ENCODE results near the gene CDH24. TPM values are rescaled to one million over a fixed set of nuclear protein-coding genes. Genes with fewer than 3 reads are reported as not detected.

The CDH24 gene
- total and polyA plus RNA-seq, 2 of the 13 experiments (the other 11 are each of a cell fraction or from before 2014, with no cell fraction given): 0.69 to 0.99 TPM

DNA sequence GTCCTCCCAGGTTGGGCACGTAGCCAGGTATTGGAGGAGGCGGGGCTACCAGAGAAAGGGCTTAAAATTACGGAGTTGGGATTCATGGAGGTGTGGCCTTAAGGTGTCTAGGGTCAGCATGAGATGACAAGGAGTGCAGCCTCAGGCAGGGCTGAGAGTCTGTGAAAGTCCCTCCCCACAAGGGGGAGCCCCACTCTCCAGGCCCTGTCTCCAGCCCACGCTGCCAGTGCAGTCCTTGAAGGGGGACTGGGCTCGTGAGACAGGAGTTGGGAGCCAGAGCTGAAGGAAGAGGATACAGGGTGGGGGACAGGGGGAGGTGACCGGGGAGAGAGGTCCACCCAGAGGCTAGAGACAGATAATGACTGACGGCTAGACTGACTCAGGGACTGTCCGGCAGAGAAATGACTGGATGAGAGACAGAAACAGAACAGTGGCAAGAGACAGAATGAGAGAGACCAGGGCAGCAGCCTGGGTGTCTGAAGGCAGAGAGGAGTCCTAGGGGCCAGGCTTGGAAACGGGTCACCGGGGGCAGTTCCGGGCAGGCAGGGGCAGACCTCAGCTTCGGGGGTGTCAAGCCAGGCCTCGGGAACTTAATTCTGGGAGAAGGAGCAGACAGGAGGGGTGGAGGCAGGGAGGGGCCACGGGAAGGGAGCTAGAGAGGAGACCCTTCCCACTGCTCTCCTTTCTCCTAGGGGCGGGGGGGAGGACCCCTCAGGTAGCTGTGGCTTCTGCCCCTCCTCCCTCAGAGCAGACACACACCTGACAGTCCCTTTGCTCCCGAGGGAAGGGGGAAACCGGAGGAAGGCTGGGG, 970 bp downstream of the CDH24 start (continued):
- TF ChIP-seq, protein P1, sequence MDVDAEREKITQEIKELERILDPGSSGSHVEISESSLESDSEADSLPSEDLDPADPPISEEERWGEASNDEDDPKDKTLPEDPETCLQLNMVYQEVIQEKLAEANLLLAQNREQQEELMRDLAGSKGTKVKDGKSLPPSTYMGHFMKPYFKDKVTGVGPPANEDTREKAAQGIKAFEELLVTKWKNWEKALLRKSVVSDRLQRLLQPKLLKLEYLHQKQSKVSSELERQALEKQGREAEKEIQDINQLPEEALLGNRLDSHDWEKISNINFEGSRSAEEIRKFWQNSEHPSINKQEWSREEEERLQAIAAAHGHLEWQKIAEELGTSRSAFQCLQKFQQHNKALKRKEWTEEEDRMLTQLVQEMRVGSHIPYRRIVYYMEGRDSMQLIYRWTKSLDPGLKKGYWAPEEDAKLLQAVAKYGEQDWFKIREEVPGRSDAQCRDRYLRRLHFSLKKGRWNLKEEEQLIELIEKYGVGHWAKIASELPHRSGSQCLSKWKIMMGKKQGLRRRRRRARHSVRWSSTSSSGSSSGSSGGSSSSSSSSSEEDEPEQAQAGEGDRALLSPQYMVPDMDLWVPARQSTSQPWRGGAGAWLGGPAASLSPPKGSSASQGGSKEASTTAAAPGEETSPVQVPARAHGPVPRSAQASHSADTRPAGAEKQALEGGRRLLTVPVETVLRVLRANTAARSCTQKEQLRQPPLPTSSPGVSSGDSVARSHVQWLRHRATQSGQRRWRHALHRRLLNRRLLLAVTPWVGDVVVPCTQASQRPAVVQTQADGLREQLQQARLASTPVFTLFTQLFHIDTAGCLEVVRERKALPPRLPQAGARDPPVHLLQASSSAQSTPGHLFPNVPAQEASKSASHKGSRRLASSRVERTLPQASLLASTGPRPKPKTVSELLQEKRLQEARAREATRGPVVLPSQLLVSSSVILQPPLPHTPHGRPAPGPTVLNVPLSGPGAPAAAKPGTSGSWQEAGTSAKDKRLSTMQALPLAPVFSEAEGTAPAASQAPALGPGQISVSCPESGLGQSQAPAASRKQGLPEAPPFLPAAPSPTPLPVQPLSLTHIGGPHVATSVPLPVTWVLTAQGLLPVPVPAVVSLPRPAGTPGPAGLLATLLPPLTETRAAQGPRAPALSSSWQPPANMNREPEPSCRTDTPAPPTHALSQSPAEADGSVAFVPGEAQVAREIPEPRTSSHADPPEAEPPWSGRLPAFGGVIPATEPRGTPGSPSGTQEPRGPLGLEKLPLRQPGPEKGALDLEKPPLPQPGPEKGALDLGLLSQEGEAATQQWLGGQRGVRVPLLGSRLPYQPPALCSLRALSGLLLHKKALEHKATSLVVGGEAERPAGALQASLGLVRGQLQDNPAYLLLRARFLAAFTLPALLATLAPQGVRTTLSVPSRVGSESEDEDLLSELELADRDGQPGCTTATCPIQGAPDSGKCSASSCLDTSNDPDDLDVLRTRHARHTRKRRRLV (CRISPR knock-in tag; IDR thresholded peaks at IDR 0.05): no peak
- peak; percentile 96 for TF ChIP-seq ZIK1 (CRISPR knock-in tag; IDR thresholded peaks at IDR 0.05; ENCODE audit: borderline replicate concordance, low read depth)
- no peak for TF ChIP-seq SRF (IDR thresholded peaks at IDR 0.05; ENCODE audit: low read depth, low read length)
- no peak; the same call in 1 of the 2 replicates for TF ChIP-seq ZNF788 (CRISPR knock-in tag; IDR thresholded peaks at IDR 0.05; ENCODE audit: borderline replicate concordance)
- TF ChIP-seq SIN3B (IDR thresholded peaks at IDR 0.05; ENCODE audit: low read length): no peak
- no peak for TF ChIP-seq ZNF644 (CRISPR knock-in tag; IDR thresholded peaks at IDR 0.05; ENCODE audit: low read depth)
- 0 out of 2 replicates have a peak, but pooled peaks have one; percentile 76 for TF ChIP-seq ZNF354B (CRISPR knock-in tag; IDR thresholded peaks at IDR 0.05)
- TF ChIP-seq, protein P2, sequence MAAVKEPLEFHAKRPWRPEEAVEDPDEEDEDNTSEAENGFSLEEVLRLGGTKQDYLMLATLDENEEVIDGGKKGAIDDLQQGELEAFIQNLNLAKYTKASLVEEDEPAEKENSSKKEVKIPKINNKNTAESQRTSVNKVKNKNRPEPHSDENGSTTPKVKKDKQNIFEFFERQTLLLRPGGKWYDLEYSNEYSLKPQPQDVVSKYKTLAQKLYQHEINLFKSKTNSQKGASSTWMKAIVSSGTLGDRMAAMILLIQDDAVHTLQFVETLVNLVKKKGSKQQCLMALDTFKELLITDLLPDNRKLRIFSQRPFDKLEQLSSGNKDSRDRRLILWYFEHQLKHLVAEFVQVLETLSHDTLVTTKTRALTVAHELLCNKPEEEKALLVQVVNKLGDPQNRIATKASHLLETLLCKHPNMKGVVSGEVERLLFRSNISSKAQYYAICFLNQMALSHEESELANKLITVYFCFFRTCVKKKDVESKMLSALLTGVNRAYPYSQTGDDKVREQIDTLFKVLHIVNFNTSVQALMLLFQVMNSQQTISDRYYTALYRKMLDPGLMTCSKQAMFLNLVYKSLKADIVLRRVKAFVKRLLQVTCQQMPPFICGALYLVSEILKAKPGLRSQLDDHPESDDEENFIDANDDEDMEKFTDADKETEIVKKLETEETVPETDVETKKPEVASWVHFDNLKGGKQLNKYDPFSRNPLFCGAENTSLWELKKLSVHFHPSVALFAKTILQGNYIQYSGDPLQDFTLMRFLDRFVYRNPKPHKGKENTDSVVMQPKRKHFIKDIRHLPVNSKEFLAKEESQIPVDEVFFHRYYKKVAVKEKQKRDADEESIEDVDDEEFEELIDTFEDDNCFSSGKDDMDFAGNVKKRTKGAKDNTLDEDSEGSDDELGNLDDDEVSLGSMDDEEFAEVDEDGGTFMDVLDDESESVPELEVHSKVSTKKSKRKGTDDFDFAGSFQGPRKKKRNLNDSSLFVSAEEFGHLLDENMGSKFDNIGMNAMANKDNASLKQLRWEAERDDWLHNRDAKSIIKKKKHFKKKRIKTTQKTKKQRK (IDR thresholded peaks at IDR 0.05; ENCODE audit: low read length): no peak
- TF ChIP-seq MIXL1 (CRISPR knock-in tag; IDR thresholded peaks at IDR 0.05): no peak
- TF ChIP-seq, protein P3, sequence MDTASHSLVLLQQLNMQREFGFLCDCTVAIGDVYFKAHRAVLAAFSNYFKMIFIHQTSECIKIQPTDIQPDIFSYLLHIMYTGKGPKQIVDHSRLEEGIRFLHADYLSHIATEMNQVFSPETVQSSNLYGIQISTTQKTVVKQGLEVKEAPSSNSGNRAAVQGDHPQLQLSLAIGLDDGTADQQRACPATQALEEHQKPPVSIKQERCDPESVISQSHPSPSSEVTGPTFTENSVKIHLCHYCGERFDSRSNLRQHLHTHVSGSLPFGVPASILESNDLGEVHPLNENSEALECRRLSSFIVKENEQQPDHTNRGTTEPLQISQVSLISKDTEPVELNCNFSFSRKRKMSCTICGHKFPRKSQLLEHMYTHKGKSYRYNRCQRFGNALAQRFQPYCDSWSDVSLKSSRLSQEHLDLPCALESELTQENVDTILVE (CRISPR knock-in tag; IDR thresholded peaks at IDR 0.05): peak; percentile 80
- peak; percentile 80 for TF ChIP-seq PRMT3 (CRISPR knock-in tag; IDR thresholded peaks at IDR 0.05; ENCODE audit: borderline replicate concordance, low read depth)
- TF ChIP-seq ZSCAN22 (CRISPR knock-in tag; IDR thresholded peaks at IDR 0.05): no peak
- TF ChIP-seq ZNF552 (CRISPR knock-in tag; IDR thresholded peaks at IDR 0.05; ENCODE audit: borderline replicate concordance): 0 out of 2 replicates have a peak, but pooled peaks have one; percentile 25
- TF ChIP-seq ZNF253 (CRISPR knock-in tag; IDR thresholded peaks at IDR 0.05; ENCODE audit: borderline replicate concordance): no peak
- TF ChIP-seq ZNF235 (CRISPR knock-in tag; IDR thresholded peaks at IDR 0.05; ENCODE audit: borderline replicate concordance): no peak
- no peak for TF ChIP-seq ZNF775 (CRISPR knock-in tag; IDR thresholded peaks at IDR 0.05; ENCODE audit: borderline replicate concordance)
- no peak for TF ChIP-seq ZNF121 (CRISPR knock-in tag; IDR thresholded peaks at IDR 0.05)
- no peak for TF ChIP-seq ZNF143 (CRISPR knock-in tag; IDR thresholded peaks at IDR 0.05)
- 0 out of 2 replicates have a peak, but pooled peaks have one; percentile 59 for TF ChIP-seq ZNF335 (CRISPR knock-in tag; IDR thresholded peaks at IDR 0.05)
- TF ChIP-seq ZNF383 (CRISPR knock-in tag; IDR thresholded peaks at IDR 0.05; ENCODE audit: borderline replicate concordance): 0 out of 2 replicates have a peak, but pooled peaks have one; percentile 68
- TF ChIP-seq ZBTB38 (CRISPR knock-in tag; IDR thresholded peaks at IDR 0.05): peak; percentile 69; the same call in 1 of the 2 replicates
